ENCODE results near the gene PLEKHA4. TPM values are rescaled to one million over a fixed set of nuclear protein-coding genes. Genes with fewer than 3 reads are reported as not detected.
A peak's percentile ranks its signal among the peaks of the same experiment; 100 is the strongest.

The PLEKHA4 gene
- total and polyA plus RNA-seq, 9 of the 15 experiments (the other 6 are each of a cell fraction or from before 2014, with no cell fraction given): 0.07 to 30.8 (median 11.4) TPM

DNA sequence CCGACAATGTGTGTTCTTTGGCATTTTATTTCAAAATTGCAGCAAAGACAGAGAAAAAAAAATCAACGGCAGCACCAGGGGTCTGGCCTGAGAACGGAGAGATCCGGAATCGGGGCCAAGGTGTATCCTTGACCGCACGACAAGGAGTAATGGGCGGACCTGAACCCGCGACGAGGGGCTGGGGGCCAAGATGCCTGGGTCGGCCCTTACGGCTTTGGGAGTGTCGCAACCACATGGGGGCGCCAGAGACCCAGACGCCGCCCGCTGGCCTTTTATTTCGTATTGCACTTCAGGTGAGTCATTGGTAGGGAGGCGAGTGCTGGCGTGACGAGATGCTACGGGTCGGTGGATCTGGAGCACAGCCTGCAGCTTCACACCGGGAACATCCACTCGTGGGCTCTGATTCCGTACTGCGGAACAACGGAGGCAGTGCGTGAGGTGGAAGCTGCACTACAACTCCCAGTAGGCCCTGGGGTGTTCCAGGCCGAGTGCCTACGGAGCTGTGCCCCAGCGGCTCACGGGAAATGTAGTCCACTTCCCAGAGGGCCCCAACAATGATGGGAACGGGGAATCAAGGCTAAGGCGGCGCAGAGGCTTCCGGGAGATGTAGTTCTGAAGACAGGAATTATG is 73.2 kb downstream of the PLEKHA4 start (continued):
- 0 out of 2 replicates have a peak, but pooled peaks have one; percentile 53 for TF ChIP-seq NR2C2 (CRISPR knock-in tag; IDR thresholded peaks at IDR 0.05)
- TF ChIP-seq NR2C2 (tag; IDR thresholded peaks at IDR 0.05): peak; percentile 93
- peak; percentile 57; the same call in 1 of the 2 replicates for TF ChIP-seq KLF1 (tag; IDR thresholded peaks at IDR 0.05)
- peak; percentile 77 for TF ChIP-seq FOXP1 (CRISPR knock-in tag; IDR thresholded peaks at IDR 0.05)
- TF ChIP-seq, protein P1, sequence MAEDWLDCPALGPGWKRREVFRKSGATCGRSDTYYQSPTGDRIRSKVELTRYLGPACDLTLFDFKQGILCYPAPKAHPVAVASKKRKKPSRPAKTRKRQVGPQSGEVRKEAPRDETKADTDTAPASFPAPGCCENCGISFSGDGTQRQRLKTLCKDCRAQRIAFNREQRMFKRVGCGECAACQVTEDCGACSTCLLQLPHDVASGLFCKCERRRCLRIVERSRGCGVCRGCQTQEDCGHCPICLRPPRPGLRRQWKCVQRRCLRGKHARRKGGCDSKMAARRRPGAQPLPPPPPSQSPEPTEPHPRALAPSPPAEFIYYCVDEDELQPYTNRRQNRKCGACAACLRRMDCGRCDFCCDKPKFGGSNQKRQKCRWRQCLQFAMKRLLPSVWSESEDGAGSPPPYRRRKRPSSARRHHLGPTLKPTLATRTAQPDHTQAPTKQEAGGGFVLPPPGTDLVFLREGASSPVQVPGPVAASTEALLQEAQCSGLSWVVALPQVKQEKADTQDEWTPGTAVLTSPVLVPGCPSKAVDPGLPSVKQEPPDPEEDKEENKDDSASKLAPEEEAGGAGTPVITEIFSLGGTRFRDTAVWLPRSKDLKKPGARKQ (CRISPR knock-in tag; IDR thresholded peaks at IDR 0.05): no peak
- TF ChIP-seq ZBTB9 (CRISPR knock-in tag; IDR thresholded peaks at IDR 0.05): peak; percentile 92; the same call in 1 of the 2 replicates
- TF ChIP-seq ETS2 (tag; IDR thresholded peaks at IDR 0.05; ENCODE audit: borderline replicate concordance, poor library complexity, severe bottlenecking): no peak
- TF ChIP-seq BRCA1 (IDR thresholded peaks at IDR 0.05): no peak
- TF ChIP-seq BRCA1 (CRISPR knock-in tag; IDR thresholded peaks at IDR 0.05): no peak
- TF ChIP-seq NCOA4 (IDR thresholded peaks at IDR 0.05; ENCODE audit: partially characterized antibody): no peak
- no peak for TF ChIP-seq FOXM1 (IDR thresholded peaks at IDR 0.05; ENCODE audit: low read depth)
- no peak for TF ChIP-seq FOXM1 (CRISPR knock-in tag; IDR thresholded peaks at IDR 0.05; ENCODE audit: low read depth)
- no peak for TF ChIP-seq NFIX (CRISPR knock-in tag; IDR thresholded peaks at IDR 0.05; ENCODE audit: low read depth)
- no peak for TF ChIP-seq NFATC3 (IDR thresholded peaks at IDR 0.05)
- TF ChIP-seq CEBPB (tag; IDR thresholded peaks at IDR 0.05): peak; percentile 92
- no peak for TF ChIP-seq FOXK2 (conservative IDR thresholded peaks at IDR 0.05 in 1 of 2, IDR thresholded peaks at IDR 0.05 in 1 of 2; ENCODE audit: low read depth in 2 of 2)
- peak in 1 of 2 experiments; percentile 52; a peak in 1 of 4 replicates for TF ChIP-seq NONO (IDR thresholded peaks at IDR 0.05; ENCODE audit: low read depth in 2 of 2, low read length in 1 of 2)
- TF ChIP-seq GTF2F1 (IDR thresholded peaks at IDR 0.05; ENCODE audit: low read depth, low read length): no peak
- TF ChIP-seq, protein P2, sequence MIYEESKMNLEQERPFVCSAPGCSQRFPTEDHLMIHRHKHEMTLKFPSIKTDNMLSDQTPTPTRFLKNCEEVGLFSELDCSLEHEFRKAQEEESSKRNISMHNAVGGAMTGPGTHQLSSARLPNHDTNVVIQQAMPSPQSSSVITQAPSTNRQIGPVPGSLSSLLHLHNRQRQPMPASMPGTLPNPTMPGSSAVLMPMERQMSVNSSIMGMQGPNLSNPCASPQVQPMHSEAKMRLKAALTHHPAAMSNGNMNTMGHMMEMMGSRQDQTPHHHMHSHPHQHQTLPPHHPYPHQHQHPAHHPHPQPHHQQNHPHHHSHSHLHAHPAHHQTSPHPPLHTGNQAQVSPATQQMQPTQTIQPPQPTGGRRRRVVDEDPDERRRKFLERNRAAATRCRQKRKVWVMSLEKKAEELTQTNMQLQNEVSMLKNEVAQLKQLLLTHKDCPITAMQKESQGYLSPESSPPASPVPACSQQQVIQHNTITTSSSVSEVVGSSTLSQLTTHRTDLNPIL (CRISPR knock-in tag; IDR thresholded peaks at IDR 0.05): no peak
- TF ChIP-seq RAD21 (CRISPR knock-in tag; conservative IDR thresholded peaks at IDR 0.05 in 1 of 2, IDR thresholded peaks at IDR 0.05 in 1 of 2): peak; percentile 95 to 96
- TF ChIP-seq, protein P3, sequence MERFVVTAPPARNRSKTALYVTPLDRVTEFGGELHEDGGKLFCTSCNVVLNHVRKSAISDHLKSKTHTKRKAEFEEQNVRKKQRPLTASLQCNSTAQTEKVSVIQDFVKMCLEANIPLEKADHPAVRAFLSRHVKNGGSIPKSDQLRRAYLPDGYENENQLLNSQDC (CRISPR knock-in tag; IDR thresholded peaks at IDR 0.05): no peak
- TF ChIP-seq ZNF57 (CRISPR knock-in tag; IDR thresholded peaks at IDR 0.05): no peak
- TF ChIP-seq, protein P4, sequence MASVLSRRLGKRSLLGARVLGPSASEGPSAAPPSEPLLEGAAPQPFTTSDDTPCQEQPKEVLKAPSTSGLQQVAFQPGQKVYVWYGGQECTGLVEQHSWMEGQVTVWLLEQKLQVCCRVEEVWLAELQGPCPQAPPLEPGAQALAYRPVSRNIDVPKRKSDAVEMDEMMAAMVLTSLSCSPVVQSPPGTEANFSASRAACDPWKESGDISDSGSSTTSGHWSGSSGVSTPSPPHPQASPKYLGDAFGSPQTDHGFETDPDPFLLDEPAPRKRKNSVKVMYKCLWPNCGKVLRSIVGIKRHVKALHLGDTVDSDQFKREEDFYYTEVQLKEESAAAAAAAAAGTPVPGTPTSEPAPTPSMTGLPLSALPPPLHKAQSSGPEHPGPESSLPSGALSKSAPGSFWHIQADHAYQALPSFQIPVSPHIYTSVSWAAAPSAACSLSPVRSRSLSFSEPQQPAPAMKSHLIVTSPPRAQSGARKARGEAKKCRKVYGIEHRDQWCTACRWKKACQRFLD (CRISPR knock-in tag; IDR thresholded peaks at IDR 0.05): peak; percentile 98
